GM19240 (cell line): Measurements from ENCODE around the gene GID8.
"Not testable (repeated sequence)": the region's sequence is repeated elsewhere in the genome, so short reads cannot be mapped to it uniquely, and the experiment has no call there.

Experiments used
- DNase-seq: peaks from one replicate; pipeline ENCODE4 v3.0.0; 2011; ENCODE audit warnings: low spot score; ENCODE audit not compliant: insufficient read length

GID8 gene

GRCh38 chr20:62957136-62958117 is 19.5 kb downstream of the GID8 start:
- DNase-seq: no peak

- DNase-seq: no peak
Observed at GRCh38 chr20:62958388-62959100, 20.6 kb downstream of the GID8 start.

GRCh38 chr20:62959101-62959971 is 21.4 kb downstream of the GID8 start:
- DNase-seq: no peak

- DNase-seq: no peak
Observed at GRCh38 chr20:62959998-62960436, 22.1 kb downstream of the GID8 start.

- not testable (repeated sequence) for DNase-seq
Observed at GRCh38 chr20:62960446-62961309, 22.7 kb downstream of the GID8 start.

GRCh38 chr20:62961310-62961783 is 23.4 kb downstream of the GID8 start:
- no peak for DNase-seq

- DNase-seq: no peak
Observed at GRCh38 chr20:62961799-62962198, 23.9 kb downstream of the GID8 start.

- no peak for DNase-seq
Observed at GRCh38 chr20:62962221-62962879, 24.4 kb downstream of the GID8 start.

- DNase-seq: no peak
Observed at GRCh38 chr20:62962891-62963613, 25.1 kb downstream of the GID8 start.

GRCh38 chr20:62963614-62964397 is 25.9 kb downstream of the GID8 start:
- no peak for DNase-seq

GRCh38 chr20:62964700-62965099 is 26.8 kb downstream of the GID8 start:
- no peak for DNase-seq

- no peak for DNase-seq
Observed at GRCh38 chr20:62965363-62965771, 27.4 kb downstream of the GID8 start.

- DNase-seq: no peak
Observed at GRCh38 chr20:62966212-62967148, 28.5 kb downstream of the GID8 start.

GRCh38 chr20:62967149-62967501 is 29.2 kb downstream of the GID8 start:
- DNase-seq: no peak

GRCh38 chr20:62967628-62968351 is 29.8 kb downstream of the GID8 start:
- DNase-seq: no peak

GRCh38 chr20:62968378-62969178 is 30.6 kb downstream of the GID8 start:
- no peak for DNase-seq
